DMS53 treated with DMSO at 0.1 percent for 48 hours (cell line): Measurements from ENCODE around the gene RUFY4.

Experiments used
- DNase-seq: peaks from one replicate; lab custom pipeline; 2025; ENCODE audit not compliant: unreplicated experiment; lab: John Stamatoyannopoulos, UW

RUFY4 gene

GRCh38 chr2:218068721-218069334 is at the start of gene RUFY4:
Gene RUFY4 (plus strand): TSS chr2:218069253. CDS start chr2:218070606, 1,353 bp downstream.
- DNase-seq: peak; percentile 53

- no peak for DNase-seq
Measured at GRCh38 chr2:218019411-218020060, 49.5 kb upstream of the RUFY4 start.

- DNase-seq: no peak
Measured at GRCh38 chr2:218020281-218020680, 48.8 kb upstream of the RUFY4 start.

- DNase-seq: no peak
Measured at GRCh38 chr2:218020966-218021535, 48.0 kb upstream of the RUFY4 start.

- no peak for DNase-seq
Measured at GRCh38 chr2:218021536-218022071, 47.4 kb upstream of the RUFY4 start.

- no peak for DNase-seq
Measured at GRCh38 chr2:218022131-218022850, 46.8 kb upstream of the RUFY4 start.

- DNase-seq: no peak
Measured at GRCh38 chr2:218022851-218023530, 46.1 kb upstream of the RUFY4 start.

GRCh38 chr2:218023636-218024035 is 45.4 kb upstream of the RUFY4 start:
- no peak for DNase-seq

- DNase-seq: no peak
Measured at GRCh38 chr2:218024336-218024735, 44.7 kb upstream of the RUFY4 start.

- no peak for DNase-seq
Measured at GRCh38 chr2:218024871-218025270, 44.2 kb upstream of the RUFY4 start.

- no peak for DNase-seq
Measured at GRCh38 chr2:218026244-218026643, 42.8 kb upstream of the RUFY4 start.

GRCh38 chr2:218026676-218027425 is 42.2 kb upstream of the RUFY4 start:
- no peak for DNase-seq

- DNase-seq: no peak
Measured at GRCh38 chr2:218027426-218028188, 41.4 kb upstream of the RUFY4 start.

GRCh38 chr2:218028189-218028495 is 40.9 kb upstream of the RUFY4 start:
- no peak for DNase-seq

- no peak for DNase-seq
Measured at GRCh38 chr2:218028562-218029348, 40.3 kb upstream of the RUFY4 start.

GRCh38 chr2:218029366-218030360 is 39.4 kb upstream of the RUFY4 start:
- no peak for DNase-seq

- DNase-seq: no peak
Measured at GRCh38 chr2:218030409-218031195, 38.5 kb upstream of the RUFY4 start.
